GM12878 (cell line): Measurements from ENCODE around the gene CNOT3. TPM values are rescaled to one million over a fixed set of nuclear protein-coding genes. Genes with fewer than 3 reads are reported as not detected.

Source experiments
- CBFB ChIP-seq: IDR thresholded peaks from 2 replicates; pipeline ENCODE4 v1.6.1; 2016; ENCODE audit warnings: antibody characterized with exemption, low read depth
- CHD1 ChIP-seq: IDR thresholded peaks from 2 replicates; pipeline ENCODE4 v1.6.1; 2012; ENCODE audit warnings: low read depth, low read length, improper control_type of control experiment
- IRF4 ChIP-seq: IDR thresholded peaks from 2 replicates; pipeline ENCODE4 v1.6.1; 2011; ENCODE audit warnings: low read depth, low read length
- MYC ChIP-seq: IDR thresholded peaks from 2 replicates; pipeline ENCODE4 v1.6.1; 2011; ENCODE audit warnings: mild to moderate bottlenecking, low read length, moderate library complexity, inconsistent platforms; ENCODE audit not compliant: insufficient read depth, insufficient replicate concordance, insufficient read length, severe bottlenecking
- POLR2AphosphoS5 ChIP-seq: IDR thresholded peaks from 2 replicates; pipeline ENCODE4 v1.6.1; 2011; ENCODE audit warnings: mild to moderate bottlenecking, low read length, inconsistent platforms
- RAD21 ChIP-seq: IDR thresholded peaks from 2 replicates; pipeline ENCODE4 v1.6.1; 2011; ENCODE audit warnings: mild to moderate bottlenecking, low read depth, low read length, moderate library complexity; ENCODE audit not compliant: insufficient read depth
- polyA plus RNA-seq, 11 experiments: library from polyadenylated mRNA; depleted of rRNA in 4 of 11; unstranded in 6 of 11; stranded (reverse) in 5 of 11; fragments of >200 nt; fragmentation: Nextera tagmentation in 4 of 11; fragmentation: Illumina TruSeq in 1 of 11; extraction: Ambion mirVana in 4 of 11; extraction: Trizol in 1 of 11; gene quantifications; 1 replicate in 1 of 11; 2 replicates in 10 of 11; pipeline versions ENCODE4 v1.2.1 to v1.2.3, GENCODE V29; 2011 to 2016; ENCODE audit warnings: inconsistent platforms in 2 of 11, missing spikeins in 2 of 11, low read depth in 1 of 11
- total RNA-seq, 4 experiments: library from RNA; depleted of rRNA in 3 of 4; stranded (reverse); fragments of >200 nt in 3 of 4; fragmentation: Illumina TruSeq in 1 of 4; extraction: Trizol in 1 of 4; gene quantifications; 2 replicates each; pipeline versions ENCODE4 v1.2.1 to v1.2.3, GENCODE V29; 2013 to 2021
- TF ChIP-seq, protein P1 (sequence below): IDR thresholded peaks from 2 replicates; pipeline ENCODE4 v1.6.1; 2012; ENCODE audit warnings: low read length, inconsistent platforms
- TF ChIP-seq, protein P2 (sequence below): IDR thresholded peaks from 2 replicates; pipeline ENCODE4 v1.6.1; 2012; ENCODE audit warnings: low read depth, low read length, improper control_type of control experiment
- TF ChIP-seq, protein P3 (sequence below): fragments of 450-650 bp; IDR thresholded peaks from 2 replicates; pipeline ENCODE4 v1.6.1; 2017; ENCODE audit warnings: mild to moderate bottlenecking, moderate library complexity
- TF ChIP-seq, protein P4 (sequence below): IDR thresholded peaks from 2 replicates; pipeline ENCODE4 v1.6.1; 2011; ENCODE audit warnings: borderline replicate concordance, low read depth, mild to moderate bottlenecking, moderate library complexity, low read length; ENCODE audit not compliant: insufficient read depth, poor library complexity, severe bottlenecking
- TF ChIP-seq, protein P5 (sequence below): fragments of 450-650 bp; IDR thresholded peaks from 2 replicates; pipeline ENCODE4 v1.6.1; 2018; ENCODE audit warnings: mild to moderate bottlenecking, low read depth, moderate library complexity; ENCODE audit not compliant: partially characterized antibody
- TF ChIP-seq, protein P6 (sequence below): fragments of 450-650 bp; IDR thresholded peaks from 2 replicates; pipeline ENCODE4 v1.6.1; 2016; ENCODE audit warnings: mild to moderate bottlenecking

CNOT3 gene
- total and polyA plus RNA-seq, 10 of the 15 experiments (the other 5 are each of a cell fraction or from before 2014, with no cell fraction given) = 0.14 to 45.1 (median 14.0) TPM

DNA sequence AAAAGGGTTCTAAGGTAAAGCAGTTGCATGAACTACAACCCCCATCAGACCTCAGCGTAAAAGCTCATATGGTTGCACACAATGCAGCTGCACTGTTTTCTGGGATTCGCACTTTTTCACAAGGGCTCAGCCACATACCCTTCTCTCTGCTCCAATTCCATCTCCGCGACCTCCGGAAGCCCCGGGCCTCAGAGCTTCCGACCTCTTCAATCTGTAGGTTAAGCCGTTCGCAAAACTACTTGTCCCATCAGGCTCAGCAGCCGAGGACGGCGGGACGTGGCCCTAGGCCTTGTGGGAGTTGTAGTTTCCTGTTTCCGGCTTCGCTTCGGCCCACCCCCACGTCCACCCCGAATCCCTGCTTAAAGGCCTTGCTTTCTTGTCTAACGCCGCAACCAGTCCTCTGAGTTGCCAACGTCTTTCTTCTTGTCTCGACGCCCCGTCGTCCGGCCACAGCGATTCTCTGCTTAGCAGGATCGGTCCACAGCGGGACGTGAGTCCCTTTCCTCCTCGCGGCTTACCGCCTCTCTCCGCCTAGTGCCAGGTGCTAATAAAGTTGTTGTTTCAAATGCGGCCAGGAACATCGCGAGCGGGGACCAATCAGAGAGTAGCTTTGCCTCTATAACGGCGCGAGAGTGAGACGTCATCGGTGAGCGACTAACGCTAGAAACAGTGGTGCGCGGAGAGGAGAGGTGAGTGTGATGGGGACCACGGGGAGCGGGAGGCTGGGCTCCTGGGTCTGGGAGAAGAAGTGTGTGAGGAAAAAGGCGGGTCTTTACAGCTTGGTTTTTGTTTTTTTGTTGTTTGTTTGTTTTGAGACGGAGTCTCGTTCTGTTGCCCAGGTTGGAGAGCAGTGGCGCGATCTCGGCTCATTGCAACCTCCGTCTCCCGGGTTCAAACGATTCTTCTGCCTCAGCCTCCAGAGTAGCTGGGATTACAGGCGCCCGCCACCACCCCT is 22.2 kb upstream of the CNOT3 start, which contains the start of the genes PRPF31 and TFPT (continued):
- TF ChIP-seq RAD21 = no peak
- TF ChIP-seq, protein P1, sequence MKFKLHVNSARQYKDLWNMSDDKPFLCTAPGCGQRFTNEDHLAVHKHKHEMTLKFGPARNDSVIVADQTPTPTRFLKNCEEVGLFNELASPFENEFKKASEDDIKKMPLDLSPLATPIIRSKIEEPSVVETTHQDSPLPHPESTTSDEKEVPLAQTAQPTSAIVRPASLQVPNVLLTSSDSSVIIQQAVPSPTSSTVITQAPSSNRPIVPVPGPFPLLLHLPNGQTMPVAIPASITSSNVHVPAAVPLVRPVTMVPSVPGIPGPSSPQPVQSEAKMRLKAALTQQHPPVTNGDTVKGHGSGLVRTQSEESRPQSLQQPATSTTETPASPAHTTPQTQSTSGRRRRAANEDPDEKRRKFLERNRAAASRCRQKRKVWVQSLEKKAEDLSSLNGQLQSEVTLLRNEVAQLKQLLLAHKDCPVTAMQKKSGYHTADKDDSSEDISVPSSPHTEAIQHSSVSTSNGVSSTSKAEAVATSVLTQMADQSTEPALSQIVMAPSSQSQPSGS = no peak
- TF ChIP-seq CHD1 = no peak
- TF ChIP-seq, protein P2, sequence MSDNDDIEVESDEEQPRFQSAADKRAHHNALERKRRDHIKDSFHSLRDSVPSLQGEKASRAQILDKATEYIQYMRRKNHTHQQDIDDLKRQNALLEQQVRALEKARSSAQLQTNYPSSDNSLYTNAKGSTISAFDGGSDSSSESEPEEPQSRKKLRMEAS = peak; percentile 61
- TF ChIP-seq, protein P3, sequence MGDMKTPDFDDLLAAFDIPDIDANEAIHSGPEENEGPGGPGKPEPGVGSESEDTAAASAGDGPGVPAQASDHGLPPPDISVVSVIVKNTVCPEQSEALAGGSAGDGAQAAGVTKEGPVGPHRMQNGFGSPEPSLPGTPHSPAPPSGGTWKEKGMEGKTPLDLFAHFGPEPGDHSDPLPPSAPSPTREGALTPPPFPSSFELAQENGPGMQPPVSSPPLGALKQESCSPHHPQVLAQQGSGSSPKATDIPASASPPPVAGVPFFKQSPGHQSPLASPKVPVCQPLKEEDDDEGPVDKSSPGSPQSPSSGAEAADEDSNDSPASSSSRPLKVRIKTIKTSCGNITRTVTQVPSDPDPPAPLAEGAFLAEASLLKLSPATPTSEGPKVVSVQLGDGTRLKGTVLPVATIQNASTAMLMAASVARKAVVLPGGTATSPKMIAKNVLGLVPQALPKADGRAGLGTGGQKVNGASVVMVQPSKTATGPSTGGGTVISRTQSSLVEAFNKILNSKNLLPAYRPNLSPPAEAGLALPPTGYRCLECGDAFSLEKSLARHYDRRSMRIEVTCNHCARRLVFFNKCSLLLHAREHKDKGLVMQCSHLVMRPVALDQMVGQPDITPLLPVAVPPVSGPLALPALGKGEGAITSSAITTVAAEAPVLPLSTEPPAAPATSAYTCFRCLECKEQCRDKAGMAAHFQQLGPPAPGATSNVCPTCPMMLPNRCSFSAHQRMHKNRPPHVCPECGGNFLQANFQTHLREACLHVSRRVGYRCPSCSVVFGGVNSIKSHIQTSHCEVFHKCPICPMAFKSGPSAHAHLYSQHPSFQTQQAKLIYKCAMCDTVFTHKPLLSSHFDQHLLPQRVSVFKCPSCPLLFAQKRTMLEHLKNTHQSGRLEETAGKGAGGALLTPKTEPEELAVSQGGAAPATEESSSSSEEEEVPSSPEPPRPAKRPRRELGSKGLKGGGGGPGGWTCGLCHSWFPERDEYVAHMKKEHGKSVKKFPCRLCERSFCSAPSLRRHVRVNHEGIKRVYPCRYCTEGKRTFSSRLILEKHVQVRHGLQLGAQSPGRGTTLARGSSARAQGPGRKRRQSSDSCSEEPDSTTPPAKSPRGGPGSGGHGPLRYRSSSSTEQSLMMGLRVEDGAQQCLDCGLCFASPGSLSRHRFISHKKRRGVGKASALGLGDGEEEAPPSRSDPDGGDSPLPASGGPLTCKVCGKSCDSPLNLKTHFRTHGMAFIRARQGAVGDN = 0 out of 2 replicates have a peak, but pooled peaks have one; percentile 47
- TF ChIP-seq, protein P4, sequence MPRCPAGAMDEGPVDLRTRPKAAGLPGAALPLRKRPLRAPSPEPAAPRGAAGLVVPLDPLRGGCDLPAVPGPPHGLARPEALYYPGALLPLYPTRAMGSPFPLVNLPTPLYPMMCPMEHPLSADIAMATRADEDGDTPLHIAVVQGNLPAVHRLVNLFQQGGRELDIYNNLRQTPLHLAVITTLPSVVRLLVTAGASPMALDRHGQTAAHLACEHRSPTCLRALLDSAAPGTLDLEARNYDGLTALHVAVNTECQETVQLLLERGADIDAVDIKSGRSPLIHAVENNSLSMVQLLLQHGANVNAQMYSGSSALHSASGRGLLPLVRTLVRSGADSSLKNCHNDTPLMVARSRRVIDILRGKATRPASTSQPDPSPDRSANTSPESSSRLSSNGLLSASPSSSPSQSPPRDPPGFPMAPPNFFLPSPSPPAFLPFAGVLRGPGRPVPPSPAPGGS = no peak
- TF ChIP-seq, protein P5, sequence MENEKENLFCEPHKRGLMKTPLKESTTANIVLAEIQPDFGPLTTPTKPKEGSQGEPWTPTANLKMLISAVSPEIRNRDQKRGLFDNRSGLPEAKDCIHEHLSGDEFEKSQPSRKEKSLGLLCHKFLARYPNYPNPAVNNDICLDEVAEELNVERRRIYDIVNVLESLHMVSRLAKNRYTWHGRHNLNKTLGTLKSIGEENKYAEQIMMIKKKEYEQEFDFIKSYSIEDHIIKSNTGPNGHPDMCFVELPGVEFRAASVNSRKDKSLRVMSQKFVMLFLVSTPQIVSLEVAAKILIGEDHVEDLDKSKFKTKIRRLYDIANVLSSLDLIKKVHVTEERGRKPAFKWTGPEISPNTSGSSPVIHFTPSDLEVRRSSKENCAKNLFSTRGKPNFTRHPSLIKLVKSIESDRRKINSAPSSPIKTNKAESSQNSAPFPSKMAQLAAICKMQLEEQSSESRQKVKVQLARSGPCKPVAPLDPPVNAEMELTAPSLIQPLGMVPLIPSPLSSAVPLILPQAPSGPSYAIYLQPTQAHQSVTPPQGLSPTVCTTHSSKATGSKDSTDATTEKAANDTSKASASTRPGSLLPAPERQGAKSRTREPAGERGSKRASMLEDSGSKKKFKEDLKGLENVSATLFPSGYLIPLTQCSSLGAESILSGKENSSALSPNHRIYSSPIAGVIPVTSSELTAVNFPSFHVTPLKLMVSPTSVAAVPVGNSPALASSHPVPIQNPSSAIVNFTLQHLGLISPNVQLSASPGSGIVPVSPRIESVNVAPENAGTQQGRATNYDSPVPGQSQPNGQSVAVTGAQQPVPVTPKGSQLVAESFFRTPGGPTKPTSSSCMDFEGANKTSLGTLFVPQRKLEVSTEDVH = peak; percentile 84
- TF ChIP-seq IRF4 = 0 out of 2 replicates have a peak, but pooled peaks have one; percentile 38
- TF ChIP-seq CBFB = peak; percentile 92; the same call in 1 of the 2 replicates
- TF ChIP-seq POLR2AphosphoS5 = peak; percentile 92
- TF ChIP-seq, protein P6, sequence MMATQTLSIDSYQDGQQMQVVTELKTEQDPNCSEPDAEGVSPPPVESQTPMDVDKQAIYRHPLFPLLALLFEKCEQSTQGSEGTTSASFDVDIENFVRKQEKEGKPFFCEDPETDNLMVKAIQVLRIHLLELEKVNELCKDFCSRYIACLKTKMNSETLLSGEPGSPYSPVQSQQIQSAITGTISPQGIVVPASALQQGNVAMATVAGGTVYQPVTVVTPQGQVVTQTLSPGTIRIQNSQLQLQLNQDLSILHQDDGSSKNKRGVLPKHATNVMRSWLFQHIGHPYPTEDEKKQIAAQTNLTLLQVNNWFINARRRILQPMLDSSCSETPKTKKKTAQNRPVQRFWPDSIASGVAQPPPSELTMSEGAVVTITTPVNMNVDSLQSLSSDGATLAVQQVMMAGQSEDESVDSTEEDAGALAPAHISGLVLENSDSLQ = peak; percentile 56; the same call in 1 of the 2 replicates
- no peak for TF ChIP-seq MYC
